SK-N-MC (cell line): ENCODE measurements around the gene MTM1.

ENCODE experiments used
- EZH2 ChIP-seq: fragments of 200-600 bp; sonication (generic); IDR thresholded peaks from one replicate; pipeline ENCODE4 v1.6.1; 2017; ENCODE audit warnings: antibody characterized with exemption
- POLR2AphosphoS5 ChIP-seq: IDR thresholded peaks from 2 replicates; pipeline ENCODE4 v1.6.1; 2012; ENCODE audit warnings: mild to moderate bottlenecking, low read depth, low read length, borderline replicate concordance

DNA sequence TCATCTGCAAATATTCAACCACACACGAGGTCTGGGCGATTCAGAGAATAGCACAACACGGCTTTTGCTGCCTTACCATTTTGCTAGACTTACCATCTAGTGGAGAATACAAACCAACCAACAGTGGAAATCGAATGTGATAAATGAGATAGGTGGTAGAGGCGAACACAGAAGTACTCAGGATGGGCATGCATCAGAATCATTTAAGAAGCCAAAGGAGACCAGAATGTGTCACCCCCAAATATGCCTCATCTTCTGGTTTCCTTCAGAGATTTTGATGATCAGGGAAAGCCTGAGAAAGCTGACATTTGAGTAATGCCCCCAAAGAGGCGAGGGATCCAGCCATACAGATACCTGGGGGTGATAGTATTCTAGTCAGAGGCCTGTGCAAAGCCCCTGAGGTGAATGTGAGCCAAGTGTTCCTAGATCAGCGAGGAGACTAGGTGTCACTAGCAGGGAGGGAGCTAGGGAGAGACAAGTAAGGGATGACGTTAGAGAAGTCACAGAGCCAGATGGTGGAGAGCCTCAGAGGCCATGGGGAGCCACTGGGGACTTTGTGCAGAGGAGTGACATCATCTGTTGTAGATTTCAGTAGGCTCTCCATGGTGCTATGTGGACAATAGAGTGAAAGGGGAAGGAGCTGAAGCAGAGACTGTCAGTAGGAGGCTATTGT, 126.5 kb downstream of the MTM1 start:
- TF ChIP-seq POLR2AphosphoS5: no peak
- TF ChIP-seq EZH2: no peak
